ENCODE results near the gene TMEM266.
"Not testable (repeated sequence)": the region's sequence is repeated elsewhere in the genome, so short reads cannot be mapped to it uniquely, and the experiment has no call there.

TMEM266 gene

GRCh38 chr15:76059320-76060117 is at the start of gene TMEM266:
TMEM266 (plus strand) TSS chr15:76059985; CDS start chr15:76134264, 74,279 bp downstream.
- DNase-seq = peak; percentile 1 to 29

GRCh38 chr15:76010613-76011012 is 49.2 kb upstream of the TMEM266 start:
- no peak for DNase-seq

- DNase-seq = no peak
Observed at GRCh38 chr15:76011627-76012551, 47.9 kb upstream of the TMEM266 start, which contains the start of gene NRG4. NRG4 (minus strand) TSS chr15:76012424; CDS start chr15:76011230, 1,194 bp downstream.

- DNase-seq = not testable (repeated sequence)
Observed at GRCh38 chr15:76013470-76013869, 46.3 kb upstream of the TMEM266 start.

GRCh38 chr15:76024021-76024768 is 35.6 kb upstream of the TMEM266 start:
- DNase-seq = no peak

- no peak for DNase-seq
Observed at GRCh38 chr15:76032046-76032445, 27.7 kb upstream of the TMEM266 start.

- no peak for DNase-seq
Observed at GRCh38 chr15:76033438-76033837, 26.3 kb upstream of the TMEM266 start.

- DNase-seq = no peak
Observed at GRCh38 chr15:76034111-76034510, 25.7 kb upstream of the TMEM266 start.

- DNase-seq = no peak
Observed at GRCh38 chr15:76035593-76035992, 24.2 kb upstream of the TMEM266 start.

GRCh38 chr15:76038512-76038911 is 21.3 kb upstream of the TMEM266 start:
- no peak for DNase-seq

GRCh38 chr15:76054201-76054600 is 5.6 kb upstream of the TMEM266 start:
- DNase-seq = not testable (repeated sequence)

GRCh38 chr15:76056931-76057330 is 2.9 kb upstream of the TMEM266 start:
- DNase-seq = no peak

GRCh38 chr15:76057332-76058000 is 2.3 kb upstream of the TMEM266 start:
- DNase-seq = peak; percentile 9 to 56

GRCh38 chr15:76058714-76059319 is 968 bp upstream of the TMEM266 start:
- DNase-seq = no peak

GRCh38 chr15:76060118-76060989 is 569 bp downstream of the TMEM266 start:
- DNase-seq = peak; percentile 9 to 31

GRCh38 chr15:76061700-76062099 is 1.9 kb downstream of the TMEM266 start:
- DNase-seq = no peak

- DNase-seq = no peak
Observed at GRCh38 chr15:76062286-76062685, 2.5 kb downstream of the TMEM266 start.

- DNase-seq = no peak
Observed at GRCh38 chr15:76064375-76064774, 4.6 kb downstream of the TMEM266 start.

GRCh38 chr15:76065245-76065644 is 5.5 kb downstream of the TMEM266 start:
- peak in 1 of 2 donors; percentile 22 for DNase-seq

GRCh38 chr15:76065793-76066192 is 6.0 kb downstream of the TMEM266 start:
- no peak for DNase-seq

GRCh38 chr15:76070192-76070591 is 10.4 kb downstream of the TMEM266 start:
- no peak for DNase-seq

Data from CD4-positive, alpha-beta T cell treated with Interferon alpha-2 for 1 hour (primary cell).